Mucosa of gallbladder (tissue), 1 donor: ENCODE results near the gene OCA2. TPM values are rescaled to one million over a fixed set of nuclear protein-coding genes. Genes with fewer than 3 reads are reported as not detected.
A peak's percentile ranks its signal among the peaks of the same experiment; 100 is the strongest.

Source experiments
- DNase-seq: peaks from one replicate; pipeline ENCODE4 v3.0.0-alpha.2; 2020; ENCODE audit warnings: low spot score
- total RNA-seq: library from RNA; stranded (reverse); gene quantifications from one replicate; pipeline ENCODE4 v1.2.1, GENCODE V29; 2021
- donor health status: DM: no; HTN: no; CAD: no.

OCA2 gene
- total RNA-seq, 1 donor from 2014 or later, result not detected

DNA sequence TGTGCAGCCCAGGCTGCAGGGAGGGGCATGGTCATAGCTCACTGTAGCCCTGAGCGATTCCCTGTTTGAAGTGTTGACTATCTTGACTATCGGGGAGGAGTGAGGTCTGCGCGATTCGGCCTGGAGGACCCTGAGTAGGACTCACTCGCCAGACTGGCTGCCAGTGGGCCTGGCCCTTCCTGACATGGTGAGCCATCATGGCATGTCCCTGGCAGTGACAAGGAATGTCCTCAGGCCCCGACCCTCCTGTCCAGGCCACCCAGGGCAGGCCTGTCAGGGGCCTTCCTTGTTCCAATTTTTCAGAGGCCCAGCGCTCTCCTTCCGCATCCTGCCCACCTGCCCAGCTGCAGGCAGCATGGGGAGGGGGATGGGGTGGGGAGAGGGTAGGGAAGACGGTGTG is 5.2 kb upstream of the OCA2 start:
- no peak for DNase-seq

DNA sequence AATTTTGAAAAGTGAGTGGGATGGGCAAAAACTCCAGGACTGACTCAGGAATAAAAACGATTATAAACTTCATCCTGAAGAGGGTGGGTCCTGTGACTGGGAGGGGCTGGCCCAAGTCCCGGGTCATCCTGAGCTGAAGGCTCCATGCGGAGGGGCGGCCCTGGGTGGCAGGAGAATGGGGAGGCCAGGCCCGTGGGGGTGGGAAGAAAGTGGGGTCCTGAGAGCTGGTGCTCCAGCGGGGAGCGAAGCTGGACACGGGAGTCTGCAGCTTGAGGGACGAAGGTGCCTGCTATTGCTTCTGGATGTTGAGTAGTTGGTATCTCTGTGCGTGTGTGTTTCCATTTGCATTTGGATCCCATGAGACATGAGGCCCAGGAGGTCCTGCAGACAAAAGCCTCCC is 4.7 kb upstream of the OCA2 start:
- DNase-seq, result no peak

DNA sequence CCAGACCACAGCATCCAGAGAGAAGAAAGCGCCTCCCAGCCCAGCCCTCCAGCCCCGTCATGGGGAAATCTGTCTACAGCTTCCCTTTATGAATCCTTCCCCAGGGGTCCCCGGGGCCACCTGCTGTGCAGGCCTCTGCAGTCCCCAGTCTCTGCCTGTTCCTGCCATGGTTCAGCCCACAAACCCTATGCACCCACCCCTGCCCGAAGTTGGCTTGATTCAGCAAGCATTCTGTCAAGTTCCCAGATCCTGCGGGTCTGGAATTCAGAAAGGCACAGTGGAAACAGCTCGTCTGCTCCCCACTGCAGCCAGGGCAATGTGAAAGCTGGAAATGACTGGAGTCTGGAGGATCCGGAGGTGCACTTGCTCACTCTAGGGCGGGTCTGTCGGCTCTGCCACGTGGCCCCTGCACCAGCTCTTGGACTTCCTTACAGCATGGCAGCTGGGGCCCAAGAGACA is 2.9 kb upstream of the OCA2 start:
- no peak for DNase-seq

DNA sequence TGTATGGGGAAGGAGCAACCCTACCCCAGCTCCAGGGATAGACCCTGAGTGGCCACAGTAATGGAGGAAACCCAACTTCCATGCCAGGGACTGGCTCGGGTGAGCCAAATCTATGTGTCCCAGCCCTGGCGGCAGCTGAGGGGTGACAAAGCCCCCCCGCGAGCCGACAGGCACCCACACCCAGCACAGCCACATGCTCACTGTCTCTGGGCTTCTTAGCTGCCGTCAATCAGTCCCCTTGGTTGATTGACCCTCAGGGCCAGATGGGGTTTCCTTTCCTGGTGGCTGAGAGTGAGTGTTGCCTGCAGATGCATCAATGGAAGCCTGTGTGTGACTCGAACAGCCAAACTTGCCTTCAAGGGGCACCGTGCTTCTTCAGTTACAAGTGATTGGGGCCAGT is 2.1 kb upstream of the OCA2 start:
- DNase-seq, result no peak

DNA sequence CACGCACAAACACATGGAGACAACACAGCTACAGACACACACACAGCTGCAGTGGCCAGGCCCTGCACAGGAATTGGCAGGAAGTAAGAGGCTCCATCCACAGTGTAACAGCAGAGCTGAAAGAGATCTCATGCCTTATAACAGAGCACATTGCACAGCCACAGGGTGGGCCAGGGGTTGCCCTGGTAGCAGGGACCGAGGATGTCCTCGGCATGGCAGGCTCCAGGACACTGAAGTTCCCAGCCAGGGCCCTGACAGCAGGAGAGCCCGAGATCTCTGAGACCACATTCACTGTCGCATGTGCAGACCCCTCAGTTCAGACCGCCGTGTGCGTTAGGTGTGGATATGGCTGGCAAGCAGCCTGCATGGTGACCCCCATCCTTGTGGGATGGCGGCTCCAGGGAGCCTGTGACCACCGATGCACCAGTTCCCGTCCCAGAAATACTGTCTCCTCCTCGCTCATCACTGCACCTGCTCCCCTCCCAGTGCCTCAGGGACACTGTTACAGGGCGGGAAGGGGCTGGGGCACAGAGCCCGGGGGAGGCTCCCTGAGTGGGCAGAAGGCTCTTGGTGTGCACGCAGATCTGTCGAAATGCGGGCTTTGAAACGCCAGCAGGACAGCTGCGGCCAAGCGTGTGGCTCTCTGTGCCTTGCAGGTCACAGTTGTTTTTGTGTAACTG is 1.5 kb upstream of the OCA2 start:
- no peak for DNase-seq

DNA sequence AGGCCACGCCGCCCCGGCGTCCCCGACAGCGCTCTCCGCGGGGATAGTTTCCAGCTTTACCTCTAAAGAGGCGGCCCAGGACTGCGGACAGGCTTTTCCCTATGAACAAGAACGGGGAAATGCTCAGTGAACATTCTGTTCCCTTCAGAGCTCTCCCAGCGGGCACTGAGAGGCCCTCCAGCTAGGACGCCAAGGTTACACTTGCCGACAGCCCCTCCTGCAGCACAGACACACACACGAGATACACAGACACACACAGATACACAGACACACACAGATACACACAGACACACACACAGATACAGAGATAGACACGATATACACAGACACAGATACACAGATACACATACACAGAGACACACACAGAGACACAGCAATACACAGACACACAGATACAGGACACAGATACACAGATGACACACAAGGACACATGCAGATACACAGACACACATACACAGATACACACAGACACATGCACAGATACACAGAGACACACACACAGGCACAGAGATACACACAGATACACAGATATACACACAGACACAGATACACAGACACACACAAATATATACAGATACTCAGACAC is 533 bp upstream of the OCA2 start:
- no peak for DNase-seq

DNA sequence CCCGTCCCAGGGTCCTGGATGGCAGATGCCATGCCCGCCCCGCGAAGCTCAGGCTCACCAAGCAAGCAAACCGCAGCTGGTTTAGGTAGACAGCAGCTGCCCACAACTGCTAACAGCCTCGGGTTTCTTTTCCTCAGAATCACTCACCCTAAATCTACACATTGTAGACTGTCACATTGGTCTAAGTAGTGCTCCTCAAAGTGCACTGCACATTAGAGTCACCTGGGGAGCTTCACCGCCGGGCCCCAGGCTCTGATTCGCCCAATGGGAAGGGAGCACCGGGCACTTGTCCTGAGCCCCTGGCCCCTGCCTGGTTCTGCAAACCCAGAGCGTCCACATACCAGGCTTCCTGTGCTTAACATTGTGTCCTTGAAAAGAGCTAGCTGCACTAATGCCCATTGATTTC is 752 bp downstream of the OCA2 start:
- no peak for DNase-seq

DNA sequence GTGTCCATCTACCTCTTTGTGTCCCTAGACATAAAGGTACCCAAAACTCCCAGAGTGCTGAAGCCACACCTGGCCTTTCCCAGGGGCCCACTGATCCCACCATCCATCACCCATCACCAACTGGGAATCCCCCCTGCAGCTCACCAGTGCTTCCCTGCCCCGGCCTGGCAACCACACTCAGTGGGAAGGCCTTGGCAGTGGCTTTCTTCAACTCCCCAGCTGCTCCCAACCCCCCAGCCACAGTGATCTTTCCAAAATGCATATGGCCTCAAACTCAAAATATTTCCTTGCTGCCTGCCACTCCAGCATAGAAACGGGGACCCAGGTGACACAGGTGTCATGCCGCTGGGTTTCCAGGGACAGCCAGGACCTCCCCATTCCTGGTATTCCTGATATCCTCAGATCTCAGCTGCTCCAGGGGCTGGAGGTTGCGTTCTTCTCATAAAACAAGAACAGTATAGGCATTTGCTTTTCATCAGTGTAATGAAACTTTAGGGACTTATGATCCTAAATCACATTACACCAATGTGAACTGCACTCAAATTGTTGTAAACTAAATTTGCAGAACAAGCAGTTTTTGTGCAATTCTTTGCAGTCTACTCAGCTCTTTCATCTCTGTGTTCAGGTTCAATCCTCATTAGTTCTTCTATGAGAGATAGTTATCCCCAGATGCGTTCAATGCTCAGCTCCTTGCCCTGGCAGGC is 1.3 kb downstream of the OCA2 start:
- DNase-seq, result no peak

DNA sequence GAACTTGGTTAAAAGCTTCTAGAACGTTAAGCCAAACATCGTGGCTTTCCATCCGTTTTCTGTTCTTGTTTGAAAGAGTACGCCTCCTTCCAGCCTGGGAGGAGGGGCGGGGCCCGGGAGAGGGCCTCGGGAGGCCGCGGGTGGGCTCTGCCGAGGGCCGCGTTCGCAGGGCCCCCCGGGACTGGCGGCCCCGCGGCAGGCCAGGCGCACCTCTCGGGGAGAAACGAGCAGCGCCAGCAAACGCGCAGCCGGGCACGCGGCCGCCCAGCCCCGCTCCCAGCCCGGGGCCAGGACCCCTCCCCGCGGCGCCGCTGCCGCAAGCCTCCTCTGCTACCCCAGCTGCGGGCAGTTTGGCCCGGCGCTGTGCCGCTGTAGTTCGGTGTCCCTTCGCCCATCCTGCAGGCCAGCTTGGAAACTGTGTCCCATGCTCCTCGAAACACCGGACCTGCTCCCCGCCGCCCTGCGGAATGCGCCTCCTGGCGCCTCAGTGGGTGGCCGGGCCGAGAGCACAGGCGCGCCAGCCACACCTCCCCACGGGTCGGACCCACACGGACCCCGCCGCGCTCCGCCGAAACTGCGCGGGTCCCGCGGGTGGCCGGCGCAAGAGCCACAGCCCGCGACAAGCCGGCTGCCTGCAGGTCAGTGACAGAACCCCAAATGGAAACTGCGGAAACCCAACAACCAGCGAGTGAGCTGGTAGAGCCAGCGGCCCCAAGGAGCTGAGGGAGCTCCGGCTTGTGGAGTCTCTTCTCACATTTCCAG is 2.3 kb downstream of the OCA2 start:
- DNase-seq, result no peak

DNA sequence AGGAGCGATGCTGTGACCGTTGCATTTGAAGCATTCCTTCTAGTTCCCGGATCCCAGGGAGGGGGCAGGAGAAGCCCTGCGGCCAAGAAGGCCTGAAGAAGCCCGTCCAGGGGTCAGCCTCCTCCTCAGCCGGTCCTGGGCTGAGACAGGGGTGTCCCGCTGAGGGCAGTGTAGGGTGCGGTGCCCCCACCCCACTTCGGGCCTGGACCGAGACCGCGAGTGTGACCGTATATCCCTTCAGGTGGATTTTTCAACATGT is 2.8 kb downstream of the OCA2 start:
- no peak for DNase-seq

DNA sequence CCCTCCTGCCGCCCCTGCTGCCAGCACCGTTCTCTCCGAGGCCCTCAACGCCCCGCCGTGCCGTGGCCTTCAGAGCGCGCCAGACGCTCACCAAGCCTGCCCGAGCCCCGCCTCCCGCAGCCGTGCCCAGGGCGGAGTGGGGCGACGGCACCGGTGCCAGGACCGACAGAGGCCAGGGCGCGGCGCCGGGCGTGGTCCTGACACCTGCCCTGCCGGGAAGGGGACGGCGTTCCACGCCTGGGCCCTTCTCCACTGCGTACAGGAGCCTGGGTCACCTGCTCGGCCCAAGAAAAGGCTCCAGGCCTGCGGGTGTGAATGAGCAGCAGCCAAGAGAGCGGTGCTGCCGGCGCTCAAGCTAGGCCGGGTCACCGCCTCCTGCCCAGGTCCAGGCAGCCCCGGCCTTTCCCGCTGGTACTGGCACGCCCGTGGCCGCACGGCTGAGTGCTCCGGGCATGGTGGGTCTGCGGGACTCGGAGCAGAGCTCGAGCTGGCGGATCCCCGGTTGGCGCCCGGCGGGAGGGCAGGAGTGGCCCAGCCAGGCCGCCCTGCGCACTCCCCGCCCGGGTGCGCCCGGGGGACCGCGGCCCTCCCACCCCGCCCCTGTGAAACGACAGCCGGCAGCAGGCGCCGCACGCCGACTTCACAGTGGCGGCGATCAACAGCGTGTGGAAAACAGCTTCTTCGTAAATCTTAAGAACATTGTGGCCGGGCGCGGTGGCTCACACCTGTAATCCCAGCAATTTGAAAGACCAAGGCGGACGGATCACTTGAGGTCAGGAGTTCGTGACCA is 4.2 kb downstream of the OCA2 start:
- peak; percentile 46 for DNase-seq

DNA sequence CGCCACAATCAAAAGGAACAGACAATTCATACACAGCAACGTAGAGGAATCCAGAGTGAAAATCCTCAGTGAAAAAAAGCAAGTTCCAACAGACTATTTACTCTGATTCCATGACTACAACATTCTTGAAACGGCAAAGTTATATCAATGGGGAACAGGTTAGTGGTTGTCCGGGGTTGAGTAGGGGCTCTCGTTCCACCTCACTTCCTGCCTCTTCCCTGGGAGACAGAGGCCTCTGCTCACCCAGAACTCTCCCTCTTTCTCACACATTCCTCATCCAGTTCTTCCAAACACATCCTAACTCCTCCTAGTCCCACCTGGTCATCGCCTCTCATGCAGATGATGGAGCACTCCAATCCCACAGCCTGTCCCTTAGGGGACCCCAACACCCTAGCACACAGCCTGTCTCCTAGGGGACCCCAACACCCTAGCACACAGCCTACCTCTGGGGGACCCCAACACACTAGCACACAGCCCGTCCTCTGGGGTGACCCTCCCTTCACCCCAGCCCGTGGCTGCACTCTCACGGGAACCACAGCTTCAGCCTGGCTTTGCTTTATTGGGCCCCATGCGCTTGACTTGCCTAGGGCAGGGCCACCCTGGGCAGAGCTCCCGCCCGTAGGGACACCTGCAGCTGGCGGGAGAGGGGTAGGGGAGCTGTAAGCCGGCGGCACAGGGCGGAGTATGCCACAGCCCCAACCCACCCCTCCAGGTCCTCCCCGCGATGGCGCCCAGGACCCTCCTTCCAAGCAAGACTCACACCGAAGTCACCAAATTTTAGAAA is 5.2 kb downstream of the OCA2 start:
- DNase-seq, result no peak

DNA sequence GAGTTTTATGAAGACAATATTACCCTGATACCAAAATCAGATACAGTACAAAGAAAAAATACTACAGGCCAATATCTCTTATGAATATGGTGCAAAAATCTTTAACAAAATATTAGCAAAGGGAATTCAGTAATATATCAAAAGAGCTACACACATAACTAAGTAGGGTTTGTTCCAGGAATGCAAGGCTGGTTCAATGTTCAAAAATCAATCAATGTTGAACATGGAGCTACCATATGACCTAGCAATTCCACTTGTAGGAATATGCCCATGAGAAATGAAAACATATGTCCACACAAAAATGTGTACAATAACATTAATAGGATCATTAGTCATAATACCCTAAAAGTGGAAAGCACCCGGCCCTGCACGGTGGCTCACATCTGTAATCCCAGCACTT is 7.8 kb downstream of the OCA2 start:
- DNase-seq, result no peak

DNA sequence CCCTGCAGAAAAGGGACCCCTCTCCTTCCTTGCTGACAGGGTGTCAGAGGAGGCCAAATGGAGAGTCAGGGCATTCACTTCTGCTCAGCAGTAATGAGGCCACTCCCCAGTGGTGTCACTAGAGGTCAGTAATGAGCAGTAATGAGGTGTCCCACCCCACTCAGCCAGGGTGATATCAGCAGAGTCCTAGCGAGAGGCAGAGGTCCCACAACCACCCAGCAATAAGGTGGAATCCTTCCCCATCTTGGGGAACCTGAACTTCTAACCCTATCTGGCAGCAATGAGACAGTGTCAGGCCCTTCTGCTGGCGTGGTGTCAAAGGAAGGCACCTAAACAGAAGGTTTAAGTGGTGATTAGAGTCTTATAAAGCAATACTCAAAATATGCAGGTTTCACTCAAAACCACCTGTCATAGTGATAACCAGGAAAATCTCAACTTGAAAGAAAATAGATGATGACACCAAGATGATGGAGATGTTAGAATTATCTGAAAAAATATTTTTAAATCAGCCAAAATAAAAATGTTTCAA is 12.9 kb downstream of the OCA2 start:
- DNase-seq, result peak; percentile 53

DNA sequence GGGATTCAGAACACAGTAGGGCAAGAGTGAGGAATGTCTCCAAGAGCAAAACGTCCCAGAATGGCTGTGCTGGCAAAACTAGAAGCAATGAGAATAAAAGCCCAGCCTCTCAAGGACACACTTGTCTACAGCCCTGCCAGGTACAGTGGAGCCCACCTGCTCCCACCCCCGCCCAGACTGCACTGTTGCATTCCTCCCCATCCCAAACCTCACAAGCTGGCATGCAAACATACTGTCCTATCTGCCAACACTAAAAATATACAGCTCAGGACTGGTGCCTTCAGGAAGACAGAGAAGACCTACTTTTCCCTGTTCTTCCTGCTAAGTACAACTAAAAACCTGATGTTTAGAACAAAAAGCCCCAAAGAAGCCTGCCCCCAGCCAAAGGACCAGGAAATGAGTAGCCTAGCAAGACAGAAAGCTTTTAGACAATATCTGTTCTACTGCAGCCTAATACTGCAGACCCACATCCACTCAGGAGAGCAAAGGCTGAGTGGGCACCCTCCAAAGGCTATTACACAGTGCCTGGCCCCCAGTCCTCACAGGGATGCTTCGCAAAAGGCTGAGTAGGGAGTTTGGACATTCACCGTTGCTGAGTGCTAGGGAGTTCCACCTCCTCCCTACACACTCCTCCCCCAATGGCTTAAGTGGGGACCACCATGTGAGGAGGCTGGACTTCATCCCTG is 13.5 kb downstream of the OCA2 start:
- no peak for DNase-seq

DNA sequence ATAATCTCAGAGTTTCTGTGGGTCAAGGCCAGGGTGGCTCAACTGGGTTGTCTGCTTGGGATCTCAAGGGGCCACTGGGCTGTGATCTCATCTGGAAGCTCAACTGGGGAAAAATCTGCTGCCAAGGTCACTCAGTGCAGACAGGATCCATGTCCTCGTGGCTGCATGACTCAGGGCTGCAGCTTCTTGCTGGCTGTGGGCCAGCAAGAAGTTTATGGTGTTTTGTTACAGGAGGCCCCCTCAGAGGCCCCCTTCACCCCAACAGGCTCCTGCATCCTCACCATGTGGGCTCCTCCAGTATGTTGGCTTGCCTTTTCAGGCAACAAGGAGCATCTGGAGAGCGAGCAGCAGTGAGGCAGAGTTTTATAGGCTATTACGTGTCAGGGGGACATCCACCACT is 14.6 kb downstream of the OCA2 start:
- no peak for DNase-seq

DNA sequence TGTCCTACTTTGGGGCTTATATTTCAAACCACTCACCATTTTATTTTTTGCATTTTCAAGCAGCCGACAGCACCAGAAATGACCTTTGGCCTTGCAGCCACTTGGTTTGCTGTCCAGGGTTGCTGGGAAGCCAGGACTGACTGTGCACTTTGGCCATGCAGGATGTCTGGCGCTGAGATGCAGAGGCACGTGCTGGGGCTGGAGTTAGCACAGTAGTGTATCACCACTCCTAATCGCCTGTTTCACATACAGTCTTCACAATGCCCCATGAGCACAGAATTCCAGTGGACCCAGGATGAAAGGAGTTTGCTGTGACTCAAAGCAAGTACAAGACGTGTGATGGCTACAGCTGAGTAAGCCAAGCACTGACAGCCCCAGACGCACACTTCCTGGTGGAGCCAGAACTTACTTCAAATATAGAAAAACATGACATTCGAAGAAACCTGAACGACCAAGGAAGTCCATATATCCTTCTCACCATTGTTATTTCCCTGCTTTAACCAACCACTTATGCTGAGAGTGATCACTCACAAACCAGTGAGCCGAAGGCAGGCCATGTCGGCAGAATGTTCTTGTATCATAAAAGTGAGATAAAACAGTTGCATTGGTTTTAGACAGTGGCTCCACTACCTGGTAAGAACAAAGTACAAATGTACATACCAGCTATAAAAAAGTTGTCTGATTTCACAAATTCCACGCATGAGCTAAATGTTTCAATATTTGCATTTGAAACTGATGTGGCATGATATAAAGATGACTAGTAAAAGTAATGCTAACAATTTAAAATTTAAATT is 16.0 kb downstream of the OCA2 start:
- DNase-seq, result peak; percentile 50

DNA sequence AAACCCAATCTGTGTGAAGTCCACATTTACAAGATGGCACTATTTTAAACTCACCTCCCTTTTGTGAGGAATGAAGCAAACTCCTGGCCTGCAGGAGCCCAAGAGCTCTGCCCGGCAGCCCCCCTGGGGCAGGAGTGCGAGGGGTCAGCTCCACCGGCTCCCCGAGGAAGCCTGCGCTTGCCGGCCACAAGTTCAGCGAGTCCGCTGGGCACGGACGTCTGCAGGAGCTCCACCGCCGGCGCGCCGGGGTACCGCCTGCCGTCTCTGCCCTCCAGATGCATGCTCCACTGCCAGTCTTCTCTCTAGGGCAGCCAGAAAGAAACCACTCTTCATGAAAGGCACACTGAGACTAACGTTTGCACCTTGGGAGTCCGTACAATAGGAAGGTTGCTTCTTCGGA is 17.5 kb downstream of the OCA2 start:
- DNase-seq, result no peak

DNA sequence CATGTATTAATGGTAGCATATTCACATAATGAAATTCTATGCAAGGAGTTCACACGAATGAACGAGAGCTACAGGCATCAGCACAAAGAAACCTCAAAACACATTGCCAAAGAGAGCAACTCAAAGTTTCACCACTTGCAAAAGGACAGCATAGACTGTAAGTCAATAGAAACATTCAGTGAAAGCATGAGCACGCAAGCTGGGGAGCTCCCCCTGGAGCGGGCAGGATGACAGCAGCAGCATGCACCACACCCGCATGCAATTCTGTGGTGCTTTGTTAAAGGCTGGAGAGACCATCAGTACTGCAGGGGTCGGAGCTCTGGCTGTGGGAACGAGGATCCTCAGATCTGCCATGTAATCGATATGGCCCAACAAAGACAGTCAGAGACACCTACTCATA is 18.7 kb downstream of the OCA2 start:
- no peak for DNase-seq
